HG03060 (cell line): ENCODE measurements around the gene BAIAP2L2.
"Not testable (repeated sequence)": the region's sequence is repeated elsewhere in the genome, so short reads cannot be mapped to it uniquely, and the experiment has no call there.

ENCODE experiments used
- ATAC-seq: cut with Tn5 transposase; IDR thresholded peaks from one replicate; pipeline ENCODE4 v1.9.1; 2021; ENCODE audit warnings: low read depth, moderate number of reproducible peaks; ENCODE audit not compliant: unreplicated experiment

The BAIAP2L2 gene

GRCh38 chr22:38110008-38110862 lies at the start of gene BAIAP2L2:
BAIAP2L2 (minus strand) TSS chr22:38110684; CDS start chr22:38110525, 159 bp downstream.
- ATAC-seq, result no peak

- ATAC-seq, result no peak
These were observed 45.2 kb upstream of the BAIAP2L2 start for GRCh38 chr22:38155703-38156102.

- ATAC-seq, result not testable (repeated sequence)
These were observed 44.1 kb upstream of the BAIAP2L2 start for GRCh38 chr22:38154563-38154915.

GRCh38 chr22:38153821-38154562 lies 43.5 kb upstream of the BAIAP2L2 start:
- ATAC-seq, result no peak

- ATAC-seq, result no peak
These were observed 40.6 kb upstream of the BAIAP2L2 start for GRCh38 chr22:38151126-38151500.

GRCh38 chr22:38148245-38148644 lies 37.8 kb upstream of the BAIAP2L2 start:
- ATAC-seq, result no peak

GRCh38 chr22:38146166-38146565 lies 35.7 kb upstream of the BAIAP2L2 start:
- ATAC-seq, result not testable (repeated sequence)

GRCh38 chr22:38144025-38144405 lies 33.5 kb upstream of the BAIAP2L2 start:
- no peak for ATAC-seq

GRCh38 chr22:38142606-38143005 lies 32.1 kb upstream of the BAIAP2L2 start:
- no peak for ATAC-seq

GRCh38 chr22:38141217-38141973 lies 30.9 kb upstream of the BAIAP2L2 start:
- ATAC-seq, result no peak

GRCh38 chr22:38139901-38140300 lies 29.4 kb upstream of the BAIAP2L2 start:
- ATAC-seq, result no peak

- ATAC-seq, result no peak
These were observed 28.5 kb upstream of the BAIAP2L2 start for GRCh38 chr22:38138961-38139360.

GRCh38 chr22:38137876-38138687 lies 27.6 kb upstream of the BAIAP2L2 start:
- no peak for ATAC-seq

- no peak for ATAC-seq
These were observed 26.1 kb upstream of the BAIAP2L2 start for GRCh38 chr22:38136607-38137006.

- ATAC-seq, result no peak
These were observed 24.7 kb upstream of the BAIAP2L2 start for GRCh38 chr22:38135133-38135706.

GRCh38 chr22:38133331-38133730 lies 22.8 kb upstream of the BAIAP2L2 start:
- no peak for ATAC-seq

- no peak for ATAC-seq
These were observed 22.3 kb upstream of the BAIAP2L2 start for GRCh38 chr22:38132794-38133193.

- no peak for ATAC-seq
These were observed 21.7 kb upstream of the BAIAP2L2 start for GRCh38 chr22:38132136-38132535.

- no peak for ATAC-seq
These were observed 20.9 kb upstream of the BAIAP2L2 start for GRCh38 chr22:38131399-38131798.

GRCh38 chr22:38129856-38130255 lies 19.4 kb upstream of the BAIAP2L2 start:
- ATAC-seq, result no peak
